K562 (cell line): ENCODE data around the gene GSTM1. TPM values are rescaled to one million over a fixed set of nuclear protein-coding genes. Genes with fewer than 3 reads are reported as not detected.

Experiments used
- CTBP1 ChIP-seq: fragments of 450-650 bp; IDR thresholded peaks from 2 replicates; pipeline ENCODE4 v1.6.1; 2016; ENCODE audit warnings: borderline replicate concordance
- CXXC5 ChIP-seq: fragments of 250-450 bp; sonication (Bioruptor Pico); IDR thresholded peaks from 2 replicates; pipeline ENCODE4 v1.8.0; 2022; ENCODE audit warnings: inconsistent platforms, mild to moderate bottlenecking, moderate library complexity
- LCOR ChIP-seq: sonication (generic); formaldehyde crosslinking; IDR thresholded peaks from 2 replicates; pipeline ENCODE4 v1.8.0; 2022; ENCODE audit warnings: mild to moderate bottlenecking, missing genetic modification reagents
- MAZ ChIP-seq, 2 experiments: fragments of 450-650 bp in 1 of 2; sonication (generic) in 1 of 2; formaldehyde crosslinking; IDR thresholded peaks in 1 of 2; conservative IDR thresholded peaks in 1 of 2; 2 replicates each; pipeline versions ENCODE4 v1.4.0 to v1.5.0; 2020; ENCODE audit warnings: mild to moderate bottlenecking in 1 of 2, missing genetic modification reagents in 1 of 2
- SP1 ChIP-seq: sonication (generic); formaldehyde crosslinking; IDR thresholded peaks from 2 replicates; pipeline ENCODE4 v1.8.1; 2022; ENCODE audit warnings: mild to moderate bottlenecking, missing genetic modification reagents
- ZKSCAN1 ChIP-seq: fragments of 150-350 bp; IDR thresholded peaks from 2 replicates; pipeline ENCODE4 v1.6.1; 2016; ENCODE audit warnings: low read depth, low read length
- ZNF263 ChIP-seq: sonication (generic); formaldehyde crosslinking; IDR thresholded peaks from 2 replicates; pipeline ENCODE4 v1.8.0; 2022; ENCODE audit warnings: mild to moderate bottlenecking, missing genetic modification reagents, borderline replicate concordance
- polyA plus RNA-seq, 8 experiments: library from polyadenylated mRNA; depleted of rRNA in 4 of 8; stranded (reverse) in 5 of 8; unstranded in 3 of 8; fragments of >200 nt; fragmentation: Nextera tagmentation in 2 of 8; fragmentation: Illumina TruSeq in 1 of 8; extraction: Ambion mirVana in 2 of 8; extraction: Trizol in 1 of 8; gene quantifications; 2 replicates each; pipeline versions ENCODE4 v1.2.1 to v1.2.3, GENCODE V29; 2011 to 2014; ENCODE audit warnings: inconsistent platforms in 1 of 8, missing spikeins in 1 of 8
- total RNA-seq, 7 experiments: library from RNA; depleted of rRNA in 6 of 7; stranded (reverse); fragments of >200 nt in 6 of 7; fragmentation: Illumina TruSeq in 2 of 7; extraction: Trizol in 2 of 7; gene quantifications; 2 replicates each; pipeline versions ENCODE4 v1.2.1 to v1.2.3, GENCODE V29; 2011 to 2021; ENCODE audit warnings: low replicate concordance in 1 of 7
- TF ChIP-seq, protein P1 (sequence below): fragments of 450-650 bp; IDR thresholded peaks from 2 replicates; pipeline ENCODE4 v1.6.1; 2018; ENCODE audit warnings: mild to moderate bottlenecking, low read depth; ENCODE audit not compliant: partially characterized antibody
- TF ChIP-seq, protein P2 (sequence below), 3 experiments: fragments of 200-800 bp in 1 of 3; sonication (Bioruptor generic) in 1 of 3; sonication (generic) in 1 of 3; formaldehyde crosslinking in 1 of 3; IDR thresholded peaks; 2 replicates each; pipeline versions ENCODE4 v1.6.1 to v1.8.0; 2016 to 2022; ENCODE audit warnings: mild to moderate bottlenecking in 2 of 3, missing compliant biosample characterization in 2 of 3, missing genetic modification characterization in 2 of 3, missing genetic modification reagents in 1 of 3
- TF ChIP-seq, protein P3 (sequence below): sonication (generic); formaldehyde crosslinking; IDR thresholded peaks from 2 replicates; pipeline ENCODE4 v1.8.1; 2023; ENCODE audit warnings: missing genetic modification reagents, mild to moderate bottlenecking, borderline replicate concordance
- TF ChIP-seq, protein P4 (sequence below), 2 experiments: fragments of 450-650 bp in 1 of 2; sonication (generic) in 1 of 2; formaldehyde crosslinking; conservative IDR thresholded peaks; 2 replicates each; pipeline versions ENCODE4 v1.4.0 to v1.8.1; 2020 to 2022; ENCODE audit warnings: mild to moderate bottlenecking in 1 of 2, missing genetic modification reagents in 1 of 2
- TF ChIP-seq, protein P5 (sequence below): sonication (generic); formaldehyde crosslinking; IDR thresholded peaks from 2 replicates; pipeline ENCODE4 v1.8.0; 2022; ENCODE audit warnings: mild to moderate bottlenecking, low read depth, missing genetic modification reagents

GSTM1 gene
- total and polyA plus RNA-seq, 9 of the 15 experiments (the other 6 are each of a cell fraction or from before 2014, with no cell fraction given) = not detected

DNA sequence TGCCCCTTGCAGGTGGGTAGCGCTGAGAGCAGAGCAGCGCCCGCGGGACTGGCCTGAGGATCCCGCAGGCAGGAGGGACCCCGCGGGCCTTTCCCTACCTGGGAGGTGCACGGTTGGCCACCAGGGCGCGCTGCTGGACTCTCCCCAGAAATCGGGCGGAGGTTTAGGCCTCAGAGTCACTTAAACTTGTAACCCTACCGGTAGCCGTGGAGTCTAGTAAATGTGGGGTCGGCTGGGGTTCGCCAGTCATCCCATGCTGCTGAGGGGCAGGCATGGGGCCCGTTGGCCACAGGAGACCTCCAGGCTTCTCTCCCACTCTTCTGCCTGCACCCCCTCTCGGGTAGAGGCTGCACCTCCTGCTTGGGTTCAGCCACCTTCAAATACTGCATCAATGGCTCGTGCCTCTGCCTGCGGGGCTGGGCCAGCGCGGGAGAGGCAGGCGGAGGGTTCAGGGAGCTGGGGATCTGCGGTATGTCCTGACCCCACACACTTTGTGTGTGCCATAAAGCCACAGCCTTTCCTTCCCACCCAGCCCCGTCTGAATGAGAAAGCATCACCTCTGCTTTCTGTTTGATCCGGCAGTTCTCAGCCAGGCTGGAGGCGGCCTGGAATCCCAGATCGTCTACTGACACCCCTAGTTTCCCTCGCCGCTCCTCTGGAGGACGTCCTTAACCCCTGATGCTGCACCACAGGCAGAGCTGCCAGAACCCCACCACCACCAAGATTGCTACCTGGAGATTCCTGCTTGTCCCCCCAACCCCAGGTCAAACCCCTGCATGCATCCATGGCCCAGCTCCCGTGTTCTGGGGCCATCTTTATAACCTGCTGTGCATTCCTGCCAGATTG is 44.0 kb upstream of the GSTM1 start (continued):
- TF ChIP-seq, protein P1, sequence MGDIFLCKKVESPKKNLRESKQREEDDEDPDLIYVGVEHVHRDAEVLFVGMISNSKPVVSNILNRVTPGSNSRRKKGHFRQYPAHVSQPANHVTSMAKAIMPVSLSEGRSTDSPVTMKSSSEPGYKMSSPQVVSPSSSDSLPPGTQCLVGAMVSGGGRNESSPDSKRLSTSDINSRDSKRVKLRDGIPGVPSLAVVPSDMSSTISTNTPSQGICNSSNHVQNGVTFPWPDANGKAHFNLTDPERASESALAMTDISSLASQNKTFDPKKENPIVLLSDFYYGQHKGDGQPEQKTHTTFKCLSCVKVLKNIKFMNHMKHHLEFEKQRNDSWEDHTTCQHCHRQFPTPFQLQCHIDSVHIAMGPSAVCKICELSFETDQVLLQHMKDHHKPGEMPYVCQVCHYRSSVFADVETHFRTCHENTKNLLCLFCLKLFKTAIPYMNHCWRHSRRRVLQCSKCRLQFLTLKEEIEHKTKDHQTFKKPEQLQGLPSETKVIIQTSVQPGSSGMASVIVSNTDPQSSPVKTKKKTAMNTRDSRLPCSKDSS = no peak
- TF ChIP-seq, protein P2, sequence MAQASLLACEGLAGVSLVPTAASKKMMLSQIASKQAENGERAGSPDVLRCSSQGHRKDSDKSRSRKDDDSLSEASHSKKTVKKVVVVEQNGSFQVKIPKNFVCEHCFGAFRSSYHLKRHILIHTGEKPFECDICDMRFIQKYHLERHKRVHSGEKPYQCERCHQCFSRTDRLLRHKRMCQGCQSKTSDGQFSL (CRISPR knock-in tag; IDR thresholded peaks at IDR 0.05) = peak; percentile 36; the same call in 1 of the 2 replicates
- TF ChIP-seq, protein P2 (tag; IDR thresholded peaks at IDR 0.05) = 0 out of 4 replicates have a peak, but pooled peaks of 1 of the 2 experiments have one; percentile 14
- peak; percentile 39; the same call in 1 of the 2 replicates for TF ChIP-seq ZNF263
- peak; percentile 50 to 66; a peak in 2 of 4 replicates for TF ChIP-seq MAZ (CRISPR knock-in tag; conservative IDR thresholded peaks at IDR 0.05 in 1 of 2, IDR thresholded peaks at IDR 0.05 in 1 of 2)
- peak; percentile 69 for TF ChIP-seq SP1
- TF ChIP-seq, protein P3, sequence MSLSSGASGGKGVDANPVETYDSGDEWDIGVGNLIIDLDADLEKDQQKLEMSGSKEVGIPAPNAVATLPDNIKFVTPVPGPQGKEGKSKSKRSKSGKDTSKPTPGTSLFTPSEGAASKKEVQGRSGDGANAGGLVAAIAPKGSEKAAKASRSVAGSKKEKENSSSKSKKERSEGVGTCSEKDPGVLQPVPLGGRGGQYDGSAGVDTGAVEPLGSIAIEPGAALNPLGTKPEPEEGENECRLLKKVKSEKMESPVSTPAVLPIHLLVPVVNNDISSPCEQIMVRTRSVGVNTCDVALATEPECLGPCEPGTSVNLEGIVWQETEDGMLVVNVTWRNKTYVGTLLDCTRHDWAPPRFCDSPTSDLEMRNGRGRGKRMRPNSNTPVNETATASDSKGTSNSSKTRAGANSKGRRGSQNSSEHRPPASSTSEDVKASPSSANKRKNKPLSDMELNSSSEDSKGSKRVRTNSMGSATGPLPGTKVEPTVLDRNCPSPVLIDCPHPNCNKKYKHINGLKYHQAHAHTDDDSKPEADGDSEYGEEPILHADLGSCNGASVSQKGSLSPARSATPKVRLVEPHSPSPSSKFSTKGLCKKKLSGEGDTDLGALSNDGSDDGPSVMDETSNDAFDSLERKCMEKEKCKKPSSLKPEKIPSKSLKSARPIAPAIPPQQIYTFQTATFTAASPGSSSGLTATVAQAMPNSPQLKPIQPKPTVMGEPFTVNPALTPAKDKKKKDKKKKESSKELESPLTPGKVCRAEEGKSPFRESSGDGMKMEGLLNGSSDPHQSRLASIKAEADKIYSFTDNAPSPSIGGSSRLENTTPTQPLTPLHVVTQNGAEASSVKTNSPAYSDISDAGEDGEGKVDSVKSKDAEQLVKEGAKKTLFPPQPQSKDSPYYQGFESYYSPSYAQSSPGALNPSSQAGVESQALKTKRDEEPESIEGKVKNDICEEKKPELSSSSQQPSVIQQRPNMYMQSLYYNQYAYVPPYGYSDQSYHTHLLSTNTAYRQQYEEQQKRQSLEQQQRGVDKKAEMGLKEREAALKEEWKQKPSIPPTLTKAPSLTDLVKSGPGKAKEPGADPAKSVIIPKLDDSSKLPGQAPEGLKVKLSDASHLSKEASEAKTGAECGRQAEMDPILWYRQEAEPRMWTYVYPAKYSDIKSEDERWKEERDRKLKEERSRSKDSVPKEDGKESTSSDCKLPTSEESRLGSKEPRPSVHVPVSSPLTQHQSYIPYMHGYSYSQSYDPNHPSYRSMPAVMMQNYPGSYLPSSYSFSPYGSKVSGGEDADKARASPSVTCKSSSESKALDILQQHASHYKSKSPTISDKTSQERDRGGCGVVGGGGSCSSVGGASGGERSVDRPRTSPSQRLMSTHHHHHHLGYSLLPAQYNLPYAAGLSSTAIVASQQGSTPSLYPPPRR (CRISPR knock-in tag) = no peak
- TF ChIP-seq, protein P4, sequence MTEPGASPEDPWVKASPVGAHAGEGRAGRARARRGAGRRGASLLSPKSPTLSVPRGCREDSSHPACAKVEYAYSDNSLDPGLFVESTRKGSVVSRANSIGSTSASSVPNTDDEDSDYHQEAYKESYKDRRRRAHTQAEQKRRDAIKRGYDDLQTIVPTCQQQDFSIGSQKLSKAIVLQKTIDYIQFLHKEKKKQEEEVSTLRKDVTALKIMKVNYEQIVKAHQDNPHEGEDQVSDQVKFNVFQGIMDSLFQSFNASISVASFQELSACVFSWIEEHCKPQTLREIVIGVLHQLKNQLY (CRISPR knock-in tag; conservative IDR thresholded peaks at IDR 0.05) = no peak
- TF ChIP-seq CXXC5 (CRISPR knock-in tag) = 0 out of 2 replicates have a peak, but pooled peaks have one; percentile 7
- peak; percentile 43; the same call in 1 of the 2 replicates for TF ChIP-seq CTBP1
- peak; percentile 24; the same call in 1 of the 2 replicates for TF ChIP-seq LCOR
- 0 out of 2 replicates have a peak, but pooled peaks have one; percentile 40 for TF ChIP-seq ZKSCAN1
- TF ChIP-seq, protein P5, sequence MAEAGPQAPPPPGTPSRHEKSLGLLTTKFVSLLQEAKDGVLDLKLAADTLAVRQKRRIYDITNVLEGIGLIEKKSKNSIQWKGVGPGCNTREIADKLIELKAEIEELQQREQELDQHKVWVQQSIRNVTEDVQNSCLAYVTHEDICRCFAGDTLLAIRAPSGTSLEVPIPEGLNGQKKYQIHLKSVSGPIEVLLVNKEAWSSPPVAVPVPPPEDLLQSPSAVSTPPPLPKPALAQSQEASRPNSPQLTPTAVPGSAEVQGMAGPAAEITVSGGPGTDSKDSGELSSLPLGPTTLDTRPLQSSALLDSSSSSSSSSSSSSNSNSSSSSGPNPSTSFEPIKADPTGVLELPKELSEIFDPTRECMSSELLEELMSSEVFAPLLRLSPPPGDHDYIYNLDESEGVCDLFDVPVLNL = peak; percentile 60; the same call in 1 of the 2 replicates
